Immature natural killer cell (primary cell): ENCODE data around the gene DOCK3. TPM values are rescaled to one million over a fixed set of nuclear protein-coding genes. Genes with fewer than 3 reads are reported as not detected.
"Not testable (repeated sequence)": the region's sequence is repeated elsewhere in the genome, so short reads cannot be mapped to it uniquely, and the experiment has no call there.

Experiments used
- DNase-seq, 3 donors: peaks; one replicate each; pipeline ENCODE4 v3.0.0; 2022; ENCODE audit warnings: mixed read lengths in 1 of 3
- H3K27ac Mint-ChIP-seq, 6 donors: one replicate each; pipeline ENCODE4 v1.8.0; 2020; ENCODE audit warnings: mixed read lengths in 6 of 6, mild to moderate bottlenecking in 5 of 6, inconsistent platforms in 4 of 6, moderate library complexity in 3 of 6
- H3K27me3 Mint-ChIP-seq, 3 donors: one replicate each; pipeline ENCODE4 v1.8.0; 2020 to 2021; ENCODE audit warnings: low read depth in 3 of 3, mild to moderate bottlenecking in 3 of 3, mixed read lengths in 3 of 3, moderate library complexity in 3 of 3, inconsistent platforms in 1 of 3
- H3K36me3 Mint-ChIP-seq, 3 donors: one replicate each; pipeline ENCODE4 v1.8.0; 2020; ENCODE audit warnings: mixed read lengths in 3 of 3, inconsistent platforms in 2 of 3, mild to moderate bottlenecking in 2 of 3
- H3K4me1 Mint-ChIP-seq, 2 donors: one replicate each; pipeline ENCODE4 v1.8.0; 2020; ENCODE audit warnings: inconsistent platforms in 2 of 2, mild to moderate bottlenecking in 2 of 2, mixed read lengths in 2 of 2, moderate library complexity in 1 of 2
- H3K4me3 Mint-ChIP-seq, 5 donors: one replicate each; pipeline ENCODE4 v1.8.0; 2020; ENCODE audit warnings: mild to moderate bottlenecking in 5 of 5, mixed read lengths in 5 of 5, inconsistent platforms in 3 of 5, moderate library complexity in 3 of 5
- H3K9me3 Mint-ChIP-seq, 6 donors: one replicate each; pipeline ENCODE4 v1.8.0; 2020; ENCODE audit warnings: mild to moderate bottlenecking in 6 of 6, mixed read lengths in 6 of 6, inconsistent platforms in 4 of 6, moderate library complexity in 3 of 6
- polyA plus RNA-seq, 3 donors: library from polyadenylated mRNA; unstranded; fragments of 300-500 nt; fragmentation: Illumina TruSeq; gene quantifications; one replicate each; pipeline ENCODE4 v1.2.3, GENCODE V29; 2021

The DOCK3 gene
- polyA plus RNA-seq, 3 donors from 2014 or later = 0.06 to 0.08 TPM; not detected in 1

- Mint-ChIP-seq H3K4me1 (no peaks in the 10 kb centered on the region), H3K4me3 (no peak overlapping the region), H3K9me3 (no peaks in the 10 kb centered on the region), H3K27ac (no peak overlapping the region), H3K36me3 (peaks cover 0 to 5% (median 5%) of the 10 kb centered on the region in 3 donors), H3K27me3 (peaks cover 0 to 3% (median under 1%) of the 10 kb centered on the region in 3 donors)
- no peak for DNase-seq
Observed at GRCh38 chr3:51057121-51057520, 382.4 kb downstream of the DOCK3 start.

- no peak for DNase-seq
- peaks cover 1 to 6% (median 3%) of the 10 kb centered on the region in 3 donors for H3K27me3 Mint-ChIP-seq
- H3K27ac Mint-ChIP-seq = no peak overlapping the region
- no peaks in the 10 kb centered on the region for H3K9me3 Mint-ChIP-seq
- no peaks in the 10 kb centered on the region for H3K4me1 Mint-ChIP-seq
- no peak overlapping the region for H3K4me3 Mint-ChIP-seq
- H3K36me3 Mint-ChIP-seq = peaks cover 0 to 5% (median 5%) of the 10 kb centered on the region in 3 donors
Observed at GRCh38 chr3:51063053-51063452, 388.3 kb downstream of the DOCK3 start.

- H3K9me3 Mint-ChIP-seq = no peaks in the 10 kb centered on the region
- no peak overlapping the region for H3K27ac Mint-ChIP-seq
Observed at GRCh38 chr3:51075221-51075775, 400.6 kb downstream of the DOCK3 start.

GRCh38 chr3:51082363-51082762, 407.6 kb downstream of the DOCK3 start:
- no peak overlapping the region for H3K27ac Mint-ChIP-seq
- H3K27me3 Mint-ChIP-seq = peaks cover 0 to 2% (median 1%) of the 10 kb centered on the region in 3 donors
- no peaks in the 10 kb centered on the region for H3K4me1 Mint-ChIP-seq
- peaks cover 16 to 35% (median 29%) of the 10 kb centered on the region in 6 donors for H3K9me3 Mint-ChIP-seq
- DNase-seq = peak in 2 of 3 donors; percentile 5 to 9
- peaks cover 13 to 20% (median 16%) of the 10 kb centered on the region in 3 donors for H3K36me3 Mint-ChIP-seq
- H3K4me3 Mint-ChIP-seq = no peak overlapping the region

More at GRCh38 chr3:51075221-51075775, 400.6 kb downstream of the DOCK3 start:
- H3K27me3 Mint-ChIP-seq = no peaks in the 10 kb centered on the region
- H3K4me1 Mint-ChIP-seq = no peaks in the 10 kb centered on the region
- H3K4me3 Mint-ChIP-seq = no peak overlapping the region
- H3K36me3 Mint-ChIP-seq = no peaks in the 10 kb centered on the region
- DNase-seq = no peak

- Mint-ChIP-seq H3K27ac (no peak overlapping the region), H3K4me3 (no peak overlapping the region), H3K4me1 (no peaks in the 10 kb centered on the region), H3K9me3 (peaks cover 16 to 35% (median 29%) of the 10 kb centered on the region in 6 donors), H3K27me3 (peaks cover 0 to 2% (median 1%) of the 10 kb centered on the region in 3 donors), H3K36me3 (peaks cover 13 to 20% (median 16%) of the 10 kb centered on the region in 3 donors)
- DNase-seq = no peak
Observed at GRCh38 chr3:51083490-51083889, 408.8 kb downstream of the DOCK3 start.

- H3K4me1 Mint-ChIP-seq, H3K9me3 Mint-ChIP-seq, H3K27ac Mint-ChIP-seq, H3K36me3 Mint-ChIP-seq, DNase-seq, H3K4me3 Mint-ChIP-seq, H3K27me3 Mint-ChIP-seq: not testable (repeated sequence)
Observed at GRCh38 chr3:51092141-51092540, 417.4 kb downstream of the DOCK3 start.

GRCh38 chr3:51094838-51095237, 420.1 kb downstream of the DOCK3 start:
- peaks cover 0 to 16% of the 10 kb centered on the region in 2 donors for H3K4me1 Mint-ChIP-seq
- not testable (repeated sequence) for H3K9me3 Mint-ChIP-seq, DNase-seq, H3K27me3 Mint-ChIP-seq, H3K27ac Mint-ChIP-seq, H3K36me3 Mint-ChIP-seq, H3K4me3 Mint-ChIP-seq

- Mint-ChIP-seq H3K4me3 (no peak overlapping the region), H3K36me3 (peaks cover 0 to 11% (median 0%) of the 10 kb centered on the region in 3 donors)
Observed at GRCh38 chr3:51099794-51100535, 425.2 kb downstream of the DOCK3 start.

GRCh38 chr3:51100536-51100851, 425.8 kb downstream of the DOCK3 start:
- Mint-ChIP-seq H3K9me3 (peaks cover 0 to 7% (median under 1%) of the 10 kb centered on the region in 6 donors), H3K4me3 (no peak overlapping the region), H3K27me3 (peaks cover 0 to 6% (median 2%) of the 10 kb centered on the region in 3 donors), H3K36me3 (peaks cover 0 to 14% (median 0%) of the 10 kb centered on the region in 3 donors), H3K4me1 (peaks cover 0 to 16% of the 10 kb centered on the region in 2 donors), H3K27ac (no peak overlapping the region)
- DNase-seq = no peak

More at GRCh38 chr3:51099794-51100535, 425.2 kb downstream of the DOCK3 start:
- Mint-ChIP-seq H3K4me1 (peaks cover 0 to 16% of the 10 kb centered on the region in 2 donors), H3K27me3 (peaks cover 0 to 6% (median 2%) of the 10 kb centered on the region in 3 donors), H3K9me3 (peaks cover 0 to 7% (median 0%) of the 10 kb centered on the region in 6 donors), H3K27ac (peak overlapping the region in 1 of 6 donors; percentile 20)
- DNase-seq = no peak

- H3K36me3 Mint-ChIP-seq = peaks cover 0 to 14% (median 2%) of the 10 kb centered on the region in 3 donors
- no peak overlapping the region for H3K4me3 Mint-ChIP-seq
- DNase-seq = no peak
- peaks cover 0 to 10% of the 10 kb centered on the region in 2 donors for H3K4me1 Mint-ChIP-seq
- H3K27me3 Mint-ChIP-seq = peaks cover 0 to 7% (median 7%) of the 10 kb centered on the region in 3 donors
- peaks cover 0 to 7% (median 4%) of the 10 kb centered on the region in 6 donors for H3K9me3 Mint-ChIP-seq
- H3K27ac Mint-ChIP-seq = no peak overlapping the region
Observed at GRCh38 chr3:51102396-51102795, 427.7 kb downstream of the DOCK3 start.

GRCh38 chr3:51106242-51106876, 431.6 kb downstream of the DOCK3 start:
- H3K9me3 Mint-ChIP-seq = peaks cover 7 to 27% (median 22%) of the 10 kb centered on the region in 6 donors
- H3K27ac Mint-ChIP-seq = no peak overlapping the region
- no peaks in the 10 kb centered on the region for H3K4me1 Mint-ChIP-seq
- peaks cover 1 to 11% (median 7%) of the 10 kb centered on the region in 3 donors for H3K27me3 Mint-ChIP-seq
- H3K36me3 Mint-ChIP-seq = peaks cover 6 to 32% (median 12%) of the 10 kb centered on the region in 3 donors
- H3K4me3 Mint-ChIP-seq = no peak overlapping the region
- DNase-seq = no peak

- no peak overlapping the region for H3K27ac Mint-ChIP-seq
- H3K4me1 Mint-ChIP-seq = no peaks in the 10 kb centered on the region
- no peak for DNase-seq
- H3K9me3 Mint-ChIP-seq = peaks cover 7 to 27% (median 22%) of the 10 kb centered on the region in 6 donors
- peaks cover 6 to 22% (median 18%) of the 10 kb centered on the region in 3 donors for H3K36me3 Mint-ChIP-seq
- H3K27me3 Mint-ChIP-seq = peaks cover 3 to 11% (median 4%) of the 10 kb centered on the region in 3 donors
- no peak overlapping the region for H3K4me3 Mint-ChIP-seq
Observed at GRCh38 chr3:51110586-51110985, 435.9 kb downstream of the DOCK3 start.

GRCh38 chr3:51122944-51123343, 448.2 kb downstream of the DOCK3 start:
- H3K27me3 Mint-ChIP-seq = peaks cover 1 to 7% (median 3%) of the 10 kb centered on the region in 3 donors
- no peak overlapping the region for H3K27ac Mint-ChIP-seq
- peaks cover 5 to 11% (median 11%) of the 10 kb centered on the region in 3 donors for H3K36me3 Mint-ChIP-seq
- H3K9me3 Mint-ChIP-seq = peaks cover 0 to 13% (median 0%) of the 10 kb centered on the region in 6 donors
- H3K4me3 Mint-ChIP-seq = no peak overlapping the region
- DNase-seq = no peak
- H3K4me1 Mint-ChIP-seq = no peaks in the 10 kb centered on the region

GRCh38 chr3:51123531-51123930, 448.8 kb downstream of the DOCK3 start:
- Mint-ChIP-seq H3K27me3 (peaks cover 1 to 7% (median 3%) of the 10 kb centered on the region in 3 donors), H3K4me1 (no peaks in the 10 kb centered on the region), H3K27ac (no peak overlapping the region), H3K36me3 (peaks cover 5 to 11% (median 7%) of the 10 kb centered on the region in 3 donors), H3K4me3 (no peak overlapping the region), H3K9me3 (peaks cover 0 to 13% (median 0%) of the 10 kb centered on the region in 6 donors)
- DNase-seq = no peak
